SJSA1 (cell line): ENCODE data around the gene SFN. TPM values are rescaled to one million over a fixed set of nuclear protein-coding genes. Genes with fewer than 3 reads are reported as not detected.

Experiments
- DNase-seq, 2 experiments: peaks; one replicate each; pipeline ENCODE4 v3.0.0-alpha.2; 2015 to 2020; ENCODE audit warnings: low spot score in 2 of 2, low read depth in 1 of 2
- H3K27ac ChIP-seq: fragments of 250-450 bp; sonication (Bioruptor Pico); 2 replicates; pipeline ENCODE4 v1.5.1; 2020; ENCODE audit warnings: mild to moderate bottlenecking, moderate library complexity
- H3K27me3 ChIP-seq: fragments of 250-450 bp; sonication (Bioruptor Pico); replicated peaks from 2 replicates; pipeline ENCODE4 v1.5.1; 2020; ENCODE audit warnings: mild to moderate bottlenecking, moderate library complexity
- H3K36me3 ChIP-seq: fragments of 250-450 bp; sonication (Bioruptor Pico); 2 replicates; pipeline ENCODE4 v1.5.1; 2020; ENCODE audit warnings: mild to moderate bottlenecking
- H3K4me1 ChIP-seq: fragments of 250-450 bp; sonication (Bioruptor Pico); replicated peaks from 2 replicates; pipeline ENCODE4 v1.6.1; 2021; ENCODE audit warnings: mild to moderate bottlenecking
- H3K4me3 ChIP-seq: fragments of 250-450 bp; sonication (Bioruptor Pico); 2 replicates; pipeline ENCODE4 v1.5.1; 2020; ENCODE audit warnings: mild to moderate bottlenecking
- H3K9me3 ChIP-seq: fragments of 250-450 bp; sonication (Bioruptor Pico); replicated peaks from 2 replicates; pipeline ENCODE4 v1.5.1; 2020; ENCODE audit warnings: mild to moderate bottlenecking
- total RNA-seq: library from RNA; depleted of rRNA; stranded (reverse); fragments of >200 nt; shearing (Covaris generic); gene quantifications from 2 replicates; pipeline ENCODE4 v1.2.3, GENCODE V29; 2014

SFN gene
- total RNA-seq, 1 experiment from 2014 or later = 0.47 TPM

- H3K4me1 ChIP-seq = peaks cover 14% of the 10 kb centered on the region
- H3K27ac ChIP-seq = no peak overlapping the region
- no peaks in the 10 kb centered on the region for H3K27me3 ChIP-seq
- H3K9me3 ChIP-seq = no peaks in the 10 kb centered on the region
- H3K4me3 ChIP-seq = no peak overlapping the region
- DNase-seq = no peak
- peaks cover 66% of the 10 kb centered on the region for H3K36me3 ChIP-seq
Observed at GRCh38 chr1:26852701-26853100, 10.2 kb upstream of the SFN start.

- H3K9me3 ChIP-seq = no peaks in the 10 kb centered on the region
- no peak overlapping the region for H3K4me3 ChIP-seq
- no peak overlapping the region for H3K27ac ChIP-seq
- no peaks in the 10 kb centered on the region for H3K27me3 ChIP-seq
- DNase-seq = peak; percentile 79 to 94
- H3K36me3 ChIP-seq = peaks cover 63% of the 10 kb centered on the region
- H3K4me1 ChIP-seq = peaks cover 14% of the 10 kb centered on the region
Observed at GRCh38 chr1:26853156-26853555, 9.8 kb upstream of the SFN start.

- Histone ChIP-seq H3K4me1 (peaks cover 11% of the 10 kb centered on the region), H3K36me3 (peaks cover 60% of the 10 kb centered on the region), H3K9me3 (no peaks in the 10 kb centered on the region), H3K27ac (no peak overlapping the region), H3K4me3 (no peak overlapping the region), H3K27me3 (no peaks in the 10 kb centered on the region)
- DNase-seq = no peak
Observed at GRCh38 chr1:26853600-26853999, 9.3 kb upstream of the SFN start.

GRCh38 chr1:26854906-26855305 is 8.0 kb upstream of the SFN start:
- Histone ChIP-seq H3K27me3 (no peaks in the 10 kb centered on the region), H3K9me3 (no peaks in the 10 kb centered on the region), H3K36me3 (peaks cover 47% of the 10 kb centered on the region), H3K4me3 (no peak overlapping the region), H3K4me1 (no peaks in the 10 kb centered on the region), H3K27ac (no peak overlapping the region)
- no peak for DNase-seq

GRCh38 chr1:26855636-26856035 is 7.3 kb upstream of the SFN start:
- no peak overlapping the region for H3K27ac ChIP-seq
- H3K4me3 ChIP-seq = no peak overlapping the region
- no peaks in the 10 kb centered on the region for H3K27me3 ChIP-seq
- H3K36me3 ChIP-seq = peaks cover 39% of the 10 kb centered on the region
- no peak for DNase-seq
- H3K9me3 ChIP-seq = no peaks in the 10 kb centered on the region
- H3K4me1 ChIP-seq = no peaks in the 10 kb centered on the region

GRCh38 chr1:26856181-26856580 is 6.8 kb upstream of the SFN start:
- DNase-seq = no peak
- Histone ChIP-seq H3K4me3 (no peak overlapping the region), H3K4me1 (no peaks in the 10 kb centered on the region)

GRCh38 chr1:26856604-26857469 is 6.1 kb upstream of the SFN start:
- H3K36me3 ChIP-seq = peaks cover 27% of the 10 kb centered on the region
- H3K27me3 ChIP-seq = no peaks in the 10 kb centered on the region
- no peaks in the 10 kb centered on the region for H3K4me1 ChIP-seq
- no peak overlapping the region for H3K27ac ChIP-seq
- no peak for DNase-seq
- H3K4me3 ChIP-seq = no peak overlapping the region
- no peaks in the 10 kb centered on the region for H3K9me3 ChIP-seq

More at GRCh38 chr1:26856181-26856580, 6.8 kb upstream of the SFN start:
- H3K27ac ChIP-seq = no peak overlapping the region
- no peaks in the 10 kb centered on the region for H3K9me3 ChIP-seq
- no peaks in the 10 kb centered on the region for H3K27me3 ChIP-seq
- peaks cover 34% of the 10 kb centered on the region for H3K36me3 ChIP-seq

GRCh38 chr1:26857473-26858060 is 5.4 kb upstream of the SFN start:
- H3K4me3 ChIP-seq = no peak overlapping the region
- H3K36me3 ChIP-seq = peaks cover 20% of the 10 kb centered on the region
- H3K27me3 ChIP-seq = no peaks in the 10 kb centered on the region
- H3K27ac ChIP-seq = no peak overlapping the region
- DNase-seq = no peak
- no peaks in the 10 kb centered on the region for H3K9me3 ChIP-seq
- H3K4me1 ChIP-seq = no peaks in the 10 kb centered on the region

- H3K27ac ChIP-seq = no peak overlapping the region
- no peaks in the 10 kb centered on the region for H3K9me3 ChIP-seq
- peaks cover 16% of the 10 kb centered on the region for H3K36me3 ChIP-seq
- no peak for DNase-seq
- H3K27me3 ChIP-seq = no peaks in the 10 kb centered on the region
- no peaks in the 10 kb centered on the region for H3K4me1 ChIP-seq
- no peak overlapping the region for H3K4me3 ChIP-seq
Observed at GRCh38 chr1:26858160-26858559, 4.8 kb upstream of the SFN start.

- Histone ChIP-seq H3K36me3 (peaks cover 7% of the 10 kb centered on the region), H3K9me3 (no peaks in the 10 kb centered on the region), H3K4me1 (peaks cover 2% of the 10 kb centered on the region), H3K27ac (no peak overlapping the region), H3K27me3 (no peaks in the 10 kb centered on the region), H3K4me3 (no peak overlapping the region)
- no peak for DNase-seq
Observed at GRCh38 chr1:26858891-26859640, 3.9 kb upstream of the SFN start.

- Histone ChIP-seq H3K27ac (no peak overlapping the region), H3K9me3 (no peaks in the 10 kb centered on the region), H3K4me1 (peaks cover 16% of the 10 kb centered on the region), H3K36me3 (no peaks in the 10 kb centered on the region; the same call in 1 of the 2 replicates), H3K4me3 (no peak overlapping the region), H3K27me3 (no peaks in the 10 kb centered on the region)
- no peak for DNase-seq
Observed at GRCh38 chr1:26861286-26861701, 1.7 kb upstream of the SFN start.

- no peak overlapping the region for H3K27ac ChIP-seq
- no peak for DNase-seq
- no peak overlapping the region for H3K4me3 ChIP-seq
- H3K27me3 ChIP-seq = no peaks in the 10 kb centered on the region
- no peaks in the 10 kb centered on the region for H3K36me3 ChIP-seq
- no peaks in the 10 kb centered on the region for H3K9me3 ChIP-seq
- H3K4me1 ChIP-seq = peaks cover 16% of the 10 kb centered on the region
Observed at GRCh38 chr1:26861889-26862378, 1.0 kb upstream of the SFN start.

- Histone ChIP-seq H3K27me3 (no peaks in the 10 kb centered on the region), H3K36me3 (no peaks in the 10 kb centered on the region), H3K4me1 (peaks cover 16% of the 10 kb centered on the region), H3K4me3 (no peak overlapping the region), H3K27ac (no peak overlapping the region), H3K9me3 (no peaks in the 10 kb centered on the region)
- DNase-seq = no peak
Observed at GRCh38 chr1:26863685-26864077, 732 bp downstream of the SFN start.
